Muscle layer of colon (tissue), 2 donors: ENCODE data around the gene ZNF407.

Experiments used
- H3K27ac ChIP-seq: one replicate; pipeline ENCODE4 v1.7.0; 2013; ENCODE audit warnings: low read depth, mild to moderate bottlenecking, low read length, moderate library complexity
- H3K27me3 ChIP-seq, 2 donors: one replicate each; pipeline ENCODE4 v1.7.0; 2013; ENCODE audit warnings: low read length in 2 of 2, mild to moderate bottlenecking in 2 of 2; ENCODE audit not compliant: insufficient read depth in 2 of 2, control insufficient read depth in 1 of 2
- H3K36me3 ChIP-seq: one replicate; pipeline ENCODE4 v1.7.0; 2013; ENCODE audit warnings: mild to moderate bottlenecking, low read length; ENCODE audit not compliant: insufficient read depth
- H3K4me1 ChIP-seq: one replicate; pipeline ENCODE4 v1.7.0; 2013; ENCODE audit warnings: mild to moderate bottlenecking, low read length; ENCODE audit not compliant: insufficient read depth
- H3K4me3 ChIP-seq, 2 donors: one replicate each; pipeline ENCODE4 v1.7.0; 2013; ENCODE audit warnings: low read length in 2 of 2, low read depth in 1 of 2, mild to moderate bottlenecking in 1 of 2, moderate library complexity in 1 of 2
- H3K9ac ChIP-seq: one replicate; pipeline ENCODE4 v1.7.0; 2013; ENCODE audit warnings: low read length
- H3K9me3 ChIP-seq: one replicate; pipeline ENCODE4 v1.7.0; 2013; ENCODE audit warnings: mild to moderate bottlenecking, low read length
- donor health status: abdominal sarcoma.
- donor health status: Adenocarcinoma of cecum.

ZNF407 gene

GRCh38 chr18:75065251-75066000, 467.8 kb downstream of the ZNF407 start:
- H3K4me3 ChIP-seq = no peak overlapping the region
- no peak overlapping the region for H3K9ac ChIP-seq
- no peak overlapping the region for H3K27ac ChIP-seq
- no peaks in the 10 kb centered on the region for H3K36me3 ChIP-seq
- no peaks in the 10 kb centered on the region for H3K27me3 ChIP-seq
- no peaks in the 10 kb centered on the region for H3K4me1 ChIP-seq
- no peaks in the 10 kb centered on the region for H3K9me3 ChIP-seq

- no peak overlapping the region for H3K9ac ChIP-seq
- H3K27me3 ChIP-seq = no peaks in the 10 kb centered on the region
- no peaks in the 10 kb centered on the region for H3K9me3 ChIP-seq
- no peaks in the 10 kb centered on the region for H3K36me3 ChIP-seq
- no peak overlapping the region for H3K4me3 ChIP-seq
- H3K4me1 ChIP-seq = no peaks in the 10 kb centered on the region
- no peak overlapping the region for H3K27ac ChIP-seq
Observed at GRCh38 chr18:75066021-75066880, 468.6 kb downstream of the ZNF407 start.

GRCh38 chr18:75066936-75067335, 469.3 kb downstream of the ZNF407 start:
- Histone ChIP-seq H3K9me3 (no peaks in the 10 kb centered on the region), H3K4me1 (no peaks in the 10 kb centered on the region), H3K27me3 (no peaks in the 10 kb centered on the region), H3K27ac (no peak overlapping the region), H3K36me3 (no peaks in the 10 kb centered on the region), H3K9ac (no peak overlapping the region), H3K4me3 (no peak overlapping the region)

GRCh38 chr18:75067996-75068645, 470.5 kb downstream of the ZNF407 start:
- Histone ChIP-seq H3K36me3 (no peaks in the 10 kb centered on the region), H3K27ac (no peak overlapping the region), H3K4me1 (no peaks in the 10 kb centered on the region), H3K9ac (no peak overlapping the region), H3K9me3 (no peaks in the 10 kb centered on the region), H3K27me3 (no peaks in the 10 kb centered on the region), H3K4me3 (no peak overlapping the region)

- H3K4me1 ChIP-seq = no peaks in the 10 kb centered on the region
- H3K9ac ChIP-seq = no peak overlapping the region
- H3K36me3 ChIP-seq = no peaks in the 10 kb centered on the region
- no peak overlapping the region for H3K27ac ChIP-seq
- H3K27me3 ChIP-seq = no peaks in the 10 kb centered on the region
- no peak overlapping the region for H3K4me3 ChIP-seq
- H3K9me3 ChIP-seq = no peaks in the 10 kb centered on the region
Observed at GRCh38 chr18:75068682-75069435, 471.2 kb downstream of the ZNF407 start.

- Histone ChIP-seq H3K4me1 (no peaks in the 10 kb centered on the region), H3K9me3 (no peaks in the 10 kb centered on the region), H3K4me3 (no peak overlapping the region), H3K36me3 (no peaks in the 10 kb centered on the region), H3K27ac (no peak overlapping the region), H3K9ac (no peak overlapping the region), H3K27me3 (no peaks in the 10 kb centered on the region)
Observed at GRCh38 chr18:75070235-75070624, 472.6 kb downstream of the ZNF407 start.

- Histone ChIP-seq H3K9me3 (no peaks in the 10 kb centered on the region), H3K27me3 (no peaks in the 10 kb centered on the region), H3K4me1 (no peaks in the 10 kb centered on the region), H3K27ac (no peak overlapping the region), H3K36me3 (no peaks in the 10 kb centered on the region), H3K4me3 (peak overlapping the region in 1 of 2 donors; percentile 26), H3K9ac (no peak overlapping the region)
Observed at GRCh38 chr18:75070625-75071483, 473.2 kb downstream of the ZNF407 start.

- no peak overlapping the region for H3K9ac ChIP-seq
- H3K27me3 ChIP-seq = no peaks in the 10 kb centered on the region
- no peaks in the 10 kb centered on the region for H3K9me3 ChIP-seq
- no peaks in the 10 kb centered on the region for H3K4me1 ChIP-seq
- peak overlapping the region in 1 of 2 donors; percentile 26 for H3K4me3 ChIP-seq
- H3K36me3 ChIP-seq = no peaks in the 10 kb centered on the region
- no peak overlapping the region for H3K27ac ChIP-seq
Observed at GRCh38 chr18:75071484-75071785, 473.8 kb downstream of the ZNF407 start.

- Histone ChIP-seq H3K4me3 (no peak overlapping the region), H3K27me3 (no peaks in the 10 kb centered on the region), H3K9ac (no peak overlapping the region), H3K36me3 (no peaks in the 10 kb centered on the region), H3K9me3 (no peaks in the 10 kb centered on the region), H3K4me1 (no peaks in the 10 kb centered on the region), H3K27ac (no peak overlapping the region)
Observed at GRCh38 chr18:75071866-75072671, 474.4 kb downstream of the ZNF407 start.
